NCI-H2081 treated with DMSO at 0.1 percent for 48 hours (cell line): ENCODE data around the gene POFUT2.

Source experiments
- DNase-seq: peaks from one replicate; lab custom pipeline; 2025; lab: John Stamatoyannopoulos, UW

POFUT2 gene

GRCh38 chr21:45297869-45298268 is 10.2 kb upstream of the POFUT2 start:
- no peak for DNase-seq

GRCh38 chr21:45297329-45297728 is 9.6 kb upstream of the POFUT2 start:
- DNase-seq, result no peak

- DNase-seq, result no peak
These were observed 8.9 kb upstream of the POFUT2 start for GRCh38 chr21:45296638-45297037.

GRCh38 chr21:45295576-45296365 is 8.1 kb upstream of the POFUT2 start:
- no peak for DNase-seq

GRCh38 chr21:45294509-45295291 is 7.0 kb upstream of the POFUT2 start:
- no peak for DNase-seq

GRCh38 chr21:45293726-45294401 is 6.2 kb upstream of the POFUT2 start:
- no peak for DNase-seq

GRCh38 chr21:45293220-45293725 is 5.6 kb upstream of the POFUT2 start:
- no peak for DNase-seq

- no peak for DNase-seq
These were observed 4.9 kb upstream of the POFUT2 start for GRCh38 chr21:45292399-45293219.

GRCh38 chr21:45291613-45292398 is 4.1 kb upstream of the POFUT2 start:
- no peak for DNase-seq

GRCh38 chr21:45290948-45291612 is 3.4 kb upstream of the POFUT2 start:
- no peak for DNase-seq

- DNase-seq, result no peak
These were observed 2.2 kb upstream of the POFUT2 start for GRCh38 chr21:45289655-45290515.

GRCh38 chr21:45289134-45289533 is 1.4 kb upstream of the POFUT2 start:
- no peak for DNase-seq

GRCh38 chr21:45288441-45288841 is 746 bp upstream of the POFUT2 start:
- DNase-seq, result no peak

GRCh38 chr21:45286671-45287437 is 841 bp downstream of the POFUT2 start:
- no peak for DNase-seq

GRCh38 chr21:45285266-45285931 is 2.3 kb downstream of the POFUT2 start:
- no peak for DNase-seq

- DNase-seq, result no peak
These were observed 3.3 kb downstream of the POFUT2 start for GRCh38 chr21:45284456-45284741.

GRCh38 chr21:45283611-45284455 is 3.9 kb downstream of the POFUT2 start:
- DNase-seq, result no peak
